ENCODE results near the gene OOSP1.
"Not testable (repeated sequence)": the region's sequence is repeated elsewhere in the genome, so short reads cannot be mapped to it uniquely, and the experiment has no call there.

Gene OOSP1, protein sequence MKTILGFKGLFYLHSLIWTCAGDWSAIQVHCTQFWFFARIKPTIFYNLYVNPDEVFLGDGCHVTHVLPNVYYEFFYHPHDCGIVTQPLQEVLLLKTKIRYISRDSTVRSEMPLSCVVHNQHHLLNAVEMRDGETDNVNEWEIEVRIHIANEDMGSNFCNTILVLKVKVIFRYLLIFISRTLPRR

DNA sequence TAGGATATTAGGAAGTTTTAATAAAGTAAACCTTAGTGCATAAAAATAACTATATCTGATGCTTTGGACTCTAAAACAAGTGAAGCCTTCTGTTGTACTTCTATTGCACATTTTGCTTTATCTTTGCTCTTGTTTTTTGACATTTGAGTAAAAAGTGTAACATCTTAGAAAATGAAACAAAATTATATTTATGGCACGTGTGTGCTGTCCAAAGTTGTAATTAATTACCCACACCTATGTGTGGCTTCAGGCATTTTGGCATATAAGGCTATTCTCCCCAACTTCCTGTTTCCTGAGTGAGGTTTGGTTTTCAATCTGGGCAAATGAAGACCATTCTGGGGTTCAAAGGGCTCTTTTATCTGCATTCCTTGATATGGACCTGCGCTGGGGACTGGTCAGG, at the start of gene OOSP1:
TSS of gene OOSP1 (plus strand) at position 301 of the 400 bp plus-strand sequence. CDS start at position 324, 23 bp downstream.
- Mint-ChIP-seq H3K27ac (no peak within 1 kb of the TSS), H3K4me1 (ENCODE audit: low read depth) (peaks cover 11% of the 10 kb centered on the region), H3K27me3 (no peaks in the 10 kb centered on the region), H3K9me3 (peaks cover 10% of the 10 kb centered on the region), H3K36me3 (ENCODE audit: low read depth) (no peaks in the 10 kb centered on the region), H3K4me3 (no peak within 1 kb of the TSS)
- intact Hi-C loops (cut with micrococcal nuclease), result no loop called here

DNA sequence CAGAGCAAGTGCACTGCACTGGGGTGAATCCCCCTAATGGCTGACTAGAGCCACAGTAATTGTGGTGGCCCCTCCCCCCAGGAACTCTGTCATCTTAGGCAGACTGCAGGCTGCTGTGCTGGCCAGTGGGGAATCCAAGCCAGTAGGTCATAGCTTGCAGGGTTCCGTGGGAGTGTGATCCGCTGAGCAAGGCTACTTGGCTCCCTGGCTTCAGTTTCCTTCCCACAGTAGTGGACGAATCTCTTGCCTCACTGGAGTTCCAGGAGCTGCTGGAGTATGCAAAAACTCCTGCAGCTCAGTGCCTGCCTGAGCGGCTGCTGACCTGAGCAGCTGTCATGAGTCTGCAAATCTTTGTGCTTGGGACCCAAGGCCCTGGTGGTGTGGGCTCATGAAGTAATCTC, 46.5 kb upstream of the OOSP1 start:
- Mint-ChIP-seq H3K4me3 (no peak overlapping the region), H3K27me3 (no peaks in the 10 kb centered on the region), H3K4me1 (ENCODE audit: low read depth) (peaks cover 5% of the 10 kb centered on the region), H3K27ac (no peak overlapping the region), H3K36me3 (ENCODE audit: low read depth) (no peaks in the 10 kb centered on the region), H3K9me3 (peaks cover 45% of the 10 kb centered on the region)
- intact Hi-C loops (cut with micrococcal nuclease), result no loop called here

DNA sequence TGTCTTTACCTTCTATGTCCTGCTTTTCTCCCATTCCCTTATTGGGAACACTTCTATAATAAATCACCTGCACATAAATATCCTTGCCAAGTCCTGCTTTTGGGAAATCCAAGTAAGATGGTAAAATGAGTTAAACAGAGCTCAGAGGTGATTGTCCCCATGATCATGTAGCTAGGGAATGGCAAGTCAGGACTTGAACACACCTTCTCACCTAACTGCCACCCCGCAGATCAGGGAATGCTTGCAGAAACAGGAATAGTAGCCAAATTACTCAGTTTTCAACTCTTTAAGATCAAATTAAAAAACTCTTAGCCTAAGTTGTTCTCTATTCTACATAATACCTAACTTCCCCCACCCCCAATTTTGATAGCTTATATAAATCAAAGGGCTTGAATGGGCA, 43.6 kb upstream of the OOSP1 start:
- Mint-ChIP-seq H3K4me3 (no peak overlapping the region), H3K27me3 (no peaks in the 10 kb centered on the region), H3K27ac (no peak overlapping the region), H3K36me3 (ENCODE audit: low read depth) (no peaks in the 10 kb centered on the region), H3K4me1 (ENCODE audit: low read depth) (peaks cover 7% of the 10 kb centered on the region), H3K9me3 (peaks cover 38% of the 10 kb centered on the region)
- intact Hi-C loops (cut with micrococcal nuclease), result no loop called here

DNA sequence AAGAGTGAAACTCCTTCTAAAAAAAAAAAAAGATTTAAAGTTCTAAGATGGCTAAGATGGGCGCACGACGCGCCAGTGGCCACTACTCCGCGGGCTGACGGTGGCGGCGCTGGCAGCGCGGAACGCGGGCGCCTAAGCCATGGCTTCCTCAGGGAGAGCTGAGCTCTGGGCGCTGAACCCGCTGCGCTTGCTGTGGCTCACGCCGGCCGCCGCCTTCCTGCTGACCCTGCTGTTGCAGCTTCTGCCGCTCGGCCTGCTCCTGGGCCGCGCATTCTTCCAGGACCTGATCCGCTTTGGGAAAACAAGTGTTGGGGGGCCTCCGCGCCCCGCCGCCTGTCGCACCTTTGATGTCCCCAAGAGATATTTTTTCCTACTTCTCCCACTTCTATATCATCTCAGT, 40.2 kb upstream of the OOSP1 start:
- intact Hi-C loops (cut with micrococcal nuclease), result no loop called here
- Mint-ChIP-seq H3K27me3 (no peaks in the 10 kb centered on the region), H3K27ac (no peak overlapping the region), H3K4me3 (no peak overlapping the region), H3K4me1 (ENCODE audit: low read depth) (peaks cover 9% of the 10 kb centered on the region), H3K9me3 (peaks cover 22% of the 10 kb centered on the region), H3K36me3 (ENCODE audit: low read depth) (no peaks in the 10 kb centered on the region)

DNA sequence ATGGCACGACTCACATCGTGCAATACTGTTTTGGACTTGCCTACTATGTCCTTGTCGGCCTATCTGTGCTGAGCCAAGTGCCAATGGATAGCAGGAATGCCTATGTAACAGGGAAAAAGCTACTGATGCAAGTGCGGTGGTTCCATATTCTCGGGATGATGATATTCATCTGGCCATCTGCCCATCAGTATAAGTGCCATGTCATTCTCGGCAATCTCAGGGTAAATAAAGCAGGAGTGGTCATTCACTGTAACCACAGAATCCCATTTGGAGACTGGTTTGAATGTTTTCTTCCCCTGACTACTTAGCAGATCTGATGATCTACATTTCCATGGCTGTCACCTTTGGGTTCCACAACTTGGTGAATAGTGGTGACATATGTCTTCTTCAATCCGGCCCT, 39.6 kb upstream of the OOSP1 start:
- H3K4me1 Mint-ChIP-seq (ENCODE audit: low read depth), result peaks cover 9% of the 10 kb centered on the region
- no peak overlapping the region for H3K27ac Mint-ChIP-seq
- peaks cover 22% of the 10 kb centered on the region for H3K9me3 Mint-ChIP-seq
- H3K36me3 Mint-ChIP-seq (ENCODE audit: low read depth), result no peaks in the 10 kb centered on the region
- intact Hi-C loops (cut with micrococcal nuclease), result no loop called here
- no peaks in the 10 kb centered on the region for H3K27me3 Mint-ChIP-seq
- no peak overlapping the region for H3K4me3 Mint-ChIP-seq

DNA sequence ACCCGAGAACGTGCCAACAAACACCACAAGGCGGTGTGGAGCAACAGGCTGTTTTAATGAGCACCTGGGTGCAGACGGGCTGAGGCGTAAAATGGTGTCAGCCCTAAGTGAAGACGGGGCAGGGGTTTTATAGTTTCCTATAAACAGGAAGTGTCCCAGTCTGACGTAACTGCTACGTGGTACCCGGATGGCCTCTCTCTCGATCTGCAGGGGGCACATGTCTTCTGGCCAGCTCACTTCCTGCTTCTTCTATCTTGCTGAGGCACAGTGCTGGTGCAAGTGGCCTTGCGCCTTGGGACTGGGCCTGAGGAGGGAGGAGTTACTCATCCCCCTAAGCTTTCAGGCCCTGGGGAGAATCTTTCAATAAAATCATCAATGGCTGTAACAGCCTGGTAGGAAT, 38.7 kb upstream of the OOSP1 start:
- H3K27ac Mint-ChIP-seq, result no peak overlapping the region
- peaks cover 9% of the 10 kb centered on the region for H3K4me1 Mint-ChIP-seq (ENCODE audit: low read depth)
- no peaks in the 10 kb centered on the region for H3K27me3 Mint-ChIP-seq
- H3K9me3 Mint-ChIP-seq, result peaks cover 22% of the 10 kb centered on the region
- intact Hi-C loops (cut with micrococcal nuclease), result no loop called here
- H3K4me3 Mint-ChIP-seq, result no peak overlapping the region
- H3K36me3 Mint-ChIP-seq (ENCODE audit: low read depth), result no peaks in the 10 kb centered on the region

DNA sequence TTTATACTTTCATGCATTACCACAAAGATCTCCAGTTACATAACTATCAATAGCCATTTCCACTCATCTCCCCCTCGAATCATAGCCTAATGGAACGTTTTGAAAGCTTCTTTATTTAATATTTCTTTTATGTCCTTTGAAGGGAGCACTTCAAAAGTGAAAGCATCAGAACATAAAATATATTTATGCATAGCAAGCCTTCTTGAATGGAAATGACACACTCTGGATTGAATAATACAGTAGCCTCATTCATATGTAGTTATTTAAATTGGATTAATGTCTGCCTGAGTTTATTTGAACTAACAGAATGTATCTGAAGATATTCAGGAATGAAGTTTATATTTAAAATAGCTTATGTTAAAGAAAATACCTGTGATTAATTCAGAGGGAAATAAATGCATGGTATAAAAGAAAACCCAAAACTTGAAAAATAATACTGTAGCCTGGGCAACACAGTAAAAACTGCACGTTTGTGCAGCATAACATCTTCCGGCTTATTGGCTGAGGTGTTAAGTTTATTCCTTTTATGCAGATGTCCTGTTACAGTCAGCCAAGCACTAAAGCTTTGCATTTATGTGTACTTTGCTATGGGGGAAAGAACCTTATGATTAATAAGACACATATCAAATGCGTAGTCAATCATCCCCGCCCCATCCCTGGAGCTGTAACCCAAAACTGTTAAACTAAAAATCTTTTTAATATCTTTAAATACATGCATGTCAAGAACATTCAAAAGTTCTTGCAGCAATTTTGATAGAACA, 37.7 kb upstream of the OOSP1 start:
- no peaks in the 10 kb centered on the region for H3K36me3 Mint-ChIP-seq (ENCODE audit: low read depth)
- H3K4me3 Mint-ChIP-seq, result no peak overlapping the region
- H3K9me3 Mint-ChIP-seq, result peaks cover 25% of the 10 kb centered on the region
- no peak overlapping the region for H3K27ac Mint-ChIP-seq
- intact Hi-C loops (cut with micrococcal nuclease), result no loop called here
- peaks cover 9% of the 10 kb centered on the region for H3K4me1 Mint-ChIP-seq (ENCODE audit: low read depth)
- no peaks in the 10 kb centered on the region for H3K27me3 Mint-ChIP-seq

DNA sequence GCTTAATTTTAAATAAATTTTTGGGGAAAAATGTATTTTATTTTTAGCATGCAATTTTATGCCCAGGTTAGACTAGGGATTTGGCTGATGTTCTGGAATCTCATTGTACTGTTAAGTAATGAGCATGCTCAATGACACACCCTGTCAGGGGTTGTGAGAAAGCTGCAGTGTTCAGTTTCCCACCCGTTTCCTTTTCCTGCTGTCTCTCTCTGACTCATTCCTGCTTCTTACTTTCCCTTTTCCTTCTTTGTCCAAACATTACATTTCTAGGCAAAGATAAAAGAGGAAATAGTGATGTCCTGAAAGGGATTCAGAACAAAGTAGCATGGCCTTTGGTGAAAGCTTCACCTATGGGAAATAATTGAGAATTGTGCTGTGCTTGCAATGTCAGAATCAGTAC, 36.9 kb upstream of the OOSP1 start:
- peaks cover 33% of the 10 kb centered on the region for H3K9me3 Mint-ChIP-seq
- H3K36me3 Mint-ChIP-seq (ENCODE audit: low read depth), result no peaks in the 10 kb centered on the region
- H3K27me3 Mint-ChIP-seq, result no peaks in the 10 kb centered on the region

DNA sequence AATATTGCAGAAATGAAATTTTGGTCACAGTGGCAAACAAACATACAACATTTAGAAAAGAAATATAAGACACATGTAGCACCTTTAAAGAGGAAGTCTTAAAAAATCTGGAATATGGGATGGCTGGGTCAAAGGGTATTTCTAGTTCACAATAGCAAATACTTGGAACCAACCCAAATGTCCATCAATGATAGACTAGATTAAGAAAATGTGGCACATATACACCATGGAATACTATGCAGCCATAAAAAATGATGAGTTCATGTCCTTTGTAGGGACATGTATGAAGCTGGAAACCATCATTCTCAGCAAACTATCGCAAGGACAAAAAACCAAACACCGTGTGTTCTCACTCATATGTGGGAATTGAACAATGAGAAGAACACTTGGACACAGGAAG, 34.7 kb upstream of the OOSP1 start:
- H3K4me1 Mint-ChIP-seq (ENCODE audit: low read depth); H3K27ac Mint-ChIP-seq; intact Hi-C loops (cut with micrococcal nuclease); H3K36me3 Mint-ChIP-seq (ENCODE audit: low read depth); H3K27me3 Mint-ChIP-seq; H3K4me3 Mint-ChIP-seq: not testable (repeated sequence)
- peaks cover 35% of the 10 kb centered on the region for H3K9me3 Mint-ChIP-seq

More for the DNA sequence above, 36.9 kb upstream of the OOSP1 start:
- intact Hi-C loops (cut with micrococcal nuclease), result no loop called here
- no peak overlapping the region for H3K4me3 Mint-ChIP-seq
- H3K4me1 Mint-ChIP-seq (ENCODE audit: low read depth), result peaks cover 9% of the 10 kb centered on the region
- no peak overlapping the region for H3K27ac Mint-ChIP-seq

DNA sequence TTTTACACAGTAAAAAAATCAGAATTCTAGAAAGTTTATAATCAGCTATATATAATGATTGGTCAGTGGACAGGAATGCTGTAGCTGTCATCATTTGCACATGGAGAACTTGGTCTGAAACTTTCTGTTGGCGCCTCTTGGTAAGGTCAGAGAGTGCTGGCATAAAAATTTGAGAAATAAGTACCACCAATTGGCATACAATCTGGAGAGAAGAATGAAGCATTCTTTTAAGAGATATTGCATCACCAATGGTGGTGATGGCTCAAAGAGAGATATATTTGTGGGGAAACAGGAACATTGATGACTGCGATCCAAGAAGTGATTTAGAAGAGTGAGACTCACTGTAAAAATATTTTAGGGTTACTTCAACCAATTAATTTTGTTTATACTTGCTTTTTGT, 19.8 kb upstream of the OOSP1 start:
- H3K36me3 Mint-ChIP-seq (ENCODE audit: low read depth), result peaks cover 5% of the 10 kb centered on the region
- no peak overlapping the region for H3K4me3 Mint-ChIP-seq
- H3K4me1 Mint-ChIP-seq (ENCODE audit: low read depth), result no peaks in the 10 kb centered on the region
- H3K27me3 Mint-ChIP-seq, result no peaks in the 10 kb centered on the region
- peaks cover 45% of the 10 kb centered on the region for H3K9me3 Mint-ChIP-seq
- no peak overlapping the region for H3K27ac Mint-ChIP-seq
- intact Hi-C loops (cut with micrococcal nuclease), result loop anchor here (2.0 kb wide), 1 partner anchor 96 kb away; no protein-coding TSS in a partner anchor

DNA sequence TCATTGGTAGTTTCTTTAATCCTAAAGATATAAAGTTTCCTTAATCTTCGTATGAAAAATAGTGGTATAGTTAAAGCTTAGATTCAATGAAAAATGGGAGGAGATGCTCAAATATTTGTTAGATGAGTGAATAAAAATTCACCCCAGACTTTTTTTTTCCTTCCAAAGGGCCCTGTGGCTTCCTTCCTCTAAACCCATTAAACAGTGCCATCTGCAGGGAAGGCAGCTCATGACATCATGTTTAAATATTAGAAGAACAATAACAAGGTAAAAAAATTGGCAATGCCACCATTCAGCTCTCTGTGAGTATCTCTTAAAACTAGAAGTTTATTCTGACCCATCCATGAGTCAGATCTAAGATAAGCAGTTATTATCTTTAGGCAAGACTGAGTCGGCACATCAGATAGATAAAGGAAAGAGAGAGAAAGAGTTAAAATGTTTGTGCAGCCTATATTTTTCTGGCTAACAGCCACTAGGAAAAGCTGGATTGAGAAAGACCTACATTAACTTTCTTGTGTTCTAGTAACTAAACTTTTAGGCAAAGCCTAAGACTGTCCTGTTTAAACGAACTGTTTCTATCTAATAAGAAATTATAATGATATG, 19.1 kb upstream of the OOSP1 start:
- Mint-ChIP-seq H3K36me3 (ENCODE audit: low read depth) (peaks cover 5% of the 10 kb centered on the region), H3K27ac (no peak overlapping the region), H3K9me3 (peaks cover 51% of the 10 kb centered on the region), H3K27me3 (no peaks in the 10 kb centered on the region), H3K4me3 (no peak overlapping the region), H3K4me1 (ENCODE audit: low read depth) (no peaks in the 10 kb centered on the region)
- intact Hi-C loops (cut with micrococcal nuclease), result loop anchor here (2.0 kb wide), 1 partner anchor 96 kb away; no protein-coding TSS in a partner anchor

DNA sequence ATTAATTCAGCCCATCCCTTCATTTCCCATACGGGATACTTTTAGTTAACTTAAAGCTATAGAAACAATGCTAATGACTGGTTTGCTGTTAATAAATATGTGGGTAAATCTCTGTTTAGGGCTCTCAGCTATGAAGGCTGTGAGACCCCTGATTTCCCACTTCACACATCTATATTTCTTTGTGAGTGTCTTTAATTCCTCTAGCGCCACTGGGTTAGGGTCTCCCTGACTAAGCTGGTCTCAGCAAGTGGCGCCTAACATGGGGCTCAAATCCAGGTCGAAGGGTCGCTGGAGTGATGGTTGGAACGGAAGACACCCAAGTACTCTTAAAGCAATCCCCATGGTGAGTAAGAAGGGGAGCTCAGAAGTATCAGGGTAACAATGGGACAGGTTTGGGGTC, 14.4 kb upstream of the OOSP1 start:
- H3K9me3 Mint-ChIP-seq, result peaks cover 69% of the 10 kb centered on the region
- intact Hi-C loops (cut with micrococcal nuclease), result no loop called here
- peaks cover 5% of the 10 kb centered on the region for H3K36me3 Mint-ChIP-seq (ENCODE audit: low read depth)
- no peaks in the 10 kb centered on the region for H3K27me3 Mint-ChIP-seq
- H3K4me1 Mint-ChIP-seq (ENCODE audit: low read depth), result no peaks in the 10 kb centered on the region
- no peak overlapping the region for H3K4me3 Mint-ChIP-seq
- H3K27ac Mint-ChIP-seq, result no peak overlapping the region

DNA sequence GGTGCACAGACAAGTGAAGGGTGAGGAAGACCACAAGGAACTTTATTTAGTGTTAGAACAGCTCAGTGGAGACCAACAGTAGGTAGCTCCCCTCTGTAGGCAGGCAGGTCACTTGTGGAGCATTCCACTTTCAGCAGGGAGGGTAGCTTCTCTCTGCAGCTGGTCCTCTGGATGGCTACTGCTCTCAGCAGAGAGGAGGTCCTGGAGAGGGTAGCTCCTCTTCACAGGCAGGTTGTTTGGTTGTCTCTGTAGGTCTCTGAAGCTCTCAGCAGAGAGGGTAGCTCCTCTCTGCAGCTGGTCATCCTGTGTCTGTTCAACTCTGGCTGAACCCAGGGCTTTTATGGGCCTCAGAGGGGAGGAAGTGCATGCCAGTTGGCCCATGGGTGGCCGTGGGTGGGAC, 6.5 kb upstream of the OOSP1 start:
- intact Hi-C loops (cut with micrococcal nuclease), result no loop called here
- H3K36me3 Mint-ChIP-seq (ENCODE audit: low read depth), result no peaks in the 10 kb centered on the region
- peaks cover 37% of the 10 kb centered on the region for H3K9me3 Mint-ChIP-seq

DNA sequence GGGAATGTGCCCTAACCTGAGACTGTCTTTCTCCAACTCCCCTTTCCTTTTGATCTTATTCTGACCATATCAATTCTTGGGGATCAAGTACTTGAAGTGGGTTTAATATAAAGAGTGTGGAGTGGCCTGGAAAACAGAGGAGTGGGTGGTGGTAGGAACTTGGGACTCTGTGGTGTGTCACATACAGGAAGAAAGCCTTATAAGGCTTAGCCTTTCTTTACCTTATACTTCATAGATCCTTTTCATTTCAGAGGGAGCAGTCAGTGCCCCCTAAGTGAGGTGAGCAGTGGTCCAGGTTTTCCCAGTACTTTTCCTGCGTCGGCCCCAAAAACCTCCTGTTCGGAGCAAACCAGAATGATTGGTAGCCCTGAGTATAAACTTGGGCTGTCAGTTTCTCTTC, 486 bp downstream of the OOSP1 start:
- Mint-ChIP-seq H3K4me1 (ENCODE audit: low read depth) (peaks cover 11% of the 10 kb centered on the region), H3K4me3 (no peak overlapping the region), H3K27me3 (no peaks in the 10 kb centered on the region), H3K27ac (no peak overlapping the region), H3K36me3 (ENCODE audit: low read depth) (no peaks in the 10 kb centered on the region), H3K9me3 (peaks cover 10% of the 10 kb centered on the region)
- intact Hi-C loops (cut with micrococcal nuclease), result no loop called here

More for the DNA sequence above, 6.5 kb upstream of the OOSP1 start:
- H3K4me3 Mint-ChIP-seq, result no peak overlapping the region
- H3K27ac Mint-ChIP-seq, result no peak overlapping the region
- no peaks in the 10 kb centered on the region for H3K4me1 Mint-ChIP-seq (ENCODE audit: low read depth)
- no peaks in the 10 kb centered on the region for H3K27me3 Mint-ChIP-seq
